Astrocyte of the cerebellum (primary cell): Measurements from ENCODE around the gene CMIP.

Source experiments
- DNase-seq: peaks from one replicate; pipeline ENCODE4 v3.0.0-alpha.2; 2011; ENCODE audit warnings: low read depth
- H3K4me3 ChIP-seq: 2 replicates; pipeline ENCODE4 v1.5.1; 2011; ENCODE audit warnings: mild to moderate bottlenecking, low read depth, low read length, moderate library complexity
- CTCF ChIP-seq: IDR thresholded peaks from 2 replicates; pipeline ENCODE4 v1.5.1; 2012; ENCODE audit warnings: low read length, low read depth, moderate library complexity, mild to moderate bottlenecking; ENCODE audit errors: missing control alignments
- in situ Hi-C: cut with HindIII; loops from 2 replicates; pipeline ENCODE4 v1.10.0; 2017; ENCODE audit warnings: low sequenced_read_pairs

CMIP gene

GRCh38 chr16:81592353-81592866, 147.8 kb downstream of the CMIP start:
- in situ Hi-C loops, result no loop called here

GRCh38 chr16:81593481-81593880, 148.9 kb downstream of the CMIP start:
- in situ Hi-C loops, result no loop called here
- no peak for DNase-seq
- no peak overlapping the region for H3K4me3 ChIP-seq
- TF ChIP-seq CTCF, result no peak

More at GRCh38 chr16:81592353-81592866, 147.8 kb downstream of the CMIP start:
- no peak for DNase-seq
- TF ChIP-seq CTCF, result no peak
- no peak overlapping the region for H3K4me3 ChIP-seq

GRCh38 chr16:81595629-81596292, 151.2 kb downstream of the CMIP start:
- TF ChIP-seq CTCF, result no peak
- H3K4me3 ChIP-seq, result no peak overlapping the region
- DNase-seq, result no peak
- in situ Hi-C loops, result no loop called here

- TF ChIP-seq CTCF, result no peak
- no peak overlapping the region for H3K4me3 ChIP-seq
- in situ Hi-C loops, result no loop called here
- no peak for DNase-seq
Measured at GRCh38 chr16:81597079-81597658, 152.6 kb downstream of the CMIP start.

- no peak for DNase-seq
- in situ Hi-C loops, result no loop called here
Measured at GRCh38 chr16:81598083-81598482, 153.5 kb downstream of the CMIP start.

More at GRCh38 chr16:81598083-81598482, 153.5 kb downstream of the CMIP start:
- no peak overlapping the region for H3K4me3 ChIP-seq
- no peak for TF ChIP-seq CTCF
